Activated CD4-positive, alpha-beta T cell treated with anti-CD3 and anti-CD28 coated beads, Interleukin-2, amount 10 ng/mL, durations not matched to agents 24 days and 14 days (primary cell): ENCODE results near the gene NTSR1. TPM values are rescaled to one million over a fixed set of nuclear protein-coding genes. Genes with fewer than 3 reads are reported as not detected.

ENCODE experiments used
- DNase-seq: peaks from one replicate; pipeline ENCODE4 v3.0.0; 2022
- H3K27ac Mint-ChIP-seq: one replicate; pipeline ENCODE4 v1.8.0; 2022; ENCODE audit warnings: mild to moderate bottlenecking, mixed read lengths
- H3K27me3 Mint-ChIP-seq: one replicate; pipeline ENCODE4 v1.8.0; 2022; ENCODE audit warnings: mixed read lengths
- H3K36me3 Mint-ChIP-seq: one replicate; pipeline ENCODE4 v1.8.0; 2022; ENCODE audit warnings: low read depth, mild to moderate bottlenecking, mixed read lengths
- H3K4me1 Mint-ChIP-seq: one replicate; pipeline ENCODE4 v1.8.0; 2021; ENCODE audit warnings: mixed read lengths
- H3K4me3 Mint-ChIP-seq: one replicate; pipeline ENCODE4 v1.8.0; 2022; ENCODE audit warnings: mild to moderate bottlenecking, moderate library complexity, mixed read lengths
- H3K9me3 Mint-ChIP-seq: one replicate; pipeline ENCODE4 v1.8.0; 2021; ENCODE audit warnings: mixed read lengths
- intact Hi-C: fragments of 100-400 bp; cut with micrococcal nuclease; formaldehyde crosslinking; loops from one replicate; pipeline ENCODE4 v1.15.1; 2023
- total RNA-seq: library from RNA; stranded (reverse); gene quantifications from 2 replicates; pipeline ENCODE4 v1.2.3, GENCODE V29; 2022

Gene NTSR1
- total RNA-seq, 1 donor from 2014 or later, result not detected

GRCh38 chr20:62754991-62755356 lies 46.3 kb downstream of the NTSR1 start:
- Mint-ChIP-seq H3K4me1 (no peaks in the 10 kb centered on the region), H3K27ac (no peak overlapping the region), H3K36me3 (no peaks in the 10 kb centered on the region), H3K9me3 (no peaks in the 10 kb centered on the region), H3K4me3 (no peak overlapping the region), H3K27me3 (peaks cover 25% of the 10 kb centered on the region)
- no peak for DNase-seq
- intact Hi-C loops, result no loop called here

- DNase-seq, result no peak
- Mint-ChIP-seq H3K4me3 (no peak overlapping the region), H3K27ac (no peak overlapping the region), H3K36me3 (no peaks in the 10 kb centered on the region), H3K9me3 (no peaks in the 10 kb centered on the region), H3K4me1 (no peaks in the 10 kb centered on the region), H3K27me3 (peaks cover 22% of the 10 kb centered on the region)
- intact Hi-C loops, result no loop called here
These were observed 47.4 kb downstream of the NTSR1 start for GRCh38 chr20:62755817-62756724.

- no peaks in the 10 kb centered on the region for H3K9me3 Mint-ChIP-seq
- H3K27ac Mint-ChIP-seq, result no peak overlapping the region
- H3K36me3 Mint-ChIP-seq, result no peaks in the 10 kb centered on the region
- intact Hi-C loops, result no loop called here
- no peaks in the 10 kb centered on the region for H3K4me1 Mint-ChIP-seq
- peaks cover 17% of the 10 kb centered on the region for H3K27me3 Mint-ChIP-seq
- DNase-seq, result no peak
- H3K4me3 Mint-ChIP-seq, result no peak overlapping the region
These were observed 49.7 kb downstream of the NTSR1 start for GRCh38 chr20:62758226-62758912.

GRCh38 chr20:62759981-62760431 lies 51.4 kb downstream of the NTSR1 start:
- no peak for DNase-seq
- Mint-ChIP-seq H3K4me1 (no peaks in the 10 kb centered on the region), H3K4me3 (no peak overlapping the region), H3K27ac (no peak overlapping the region), H3K36me3 (no peaks in the 10 kb centered on the region), H3K9me3 (no peaks in the 10 kb centered on the region), H3K27me3 (peaks cover 16% of the 10 kb centered on the region)
- intact Hi-C loops, result no loop called here

- Mint-ChIP-seq H3K27me3 (peaks cover 16% of the 10 kb centered on the region), H3K9me3 (no peaks in the 10 kb centered on the region), H3K4me1 (no peaks in the 10 kb centered on the region), H3K36me3 (no peaks in the 10 kb centered on the region), H3K27ac (no peak overlapping the region), H3K4me3 (no peak overlapping the region)
- intact Hi-C loops, result no loop called here
- DNase-seq, result no peak
These were observed 51.8 kb downstream of the NTSR1 start for GRCh38 chr20:62760471-62760855.

- Mint-ChIP-seq H3K27ac (no peak overlapping the region), H3K4me3 (no peak overlapping the region), H3K9me3 (no peaks in the 10 kb centered on the region), H3K4me1 (no peaks in the 10 kb centered on the region), H3K36me3 (no peaks in the 10 kb centered on the region), H3K27me3 (peaks cover 12% of the 10 kb centered on the region)
- intact Hi-C loops, result no loop called here
- DNase-seq, result no peak
These were observed 52.5 kb downstream of the NTSR1 start for GRCh38 chr20:62760856-62761758.

GRCh38 chr20:62761759-62762131 lies 53.1 kb downstream of the NTSR1 start:
- Mint-ChIP-seq H3K36me3 (no peaks in the 10 kb centered on the region), H3K4me1 (no peaks in the 10 kb centered on the region), H3K27me3 (peaks cover 11% of the 10 kb centered on the region), H3K4me3 (no peak overlapping the region), H3K27ac (no peak overlapping the region), H3K9me3 (no peaks in the 10 kb centered on the region)
- intact Hi-C loops, result no loop called here
- DNase-seq, result no peak

GRCh38 chr20:62762376-62762775 lies 53.7 kb downstream of the NTSR1 start:
- no peaks in the 10 kb centered on the region for H3K9me3 Mint-ChIP-seq
- peaks cover 5% of the 10 kb centered on the region for H3K27me3 Mint-ChIP-seq
- intact Hi-C loops, result no loop called here
- H3K36me3 Mint-ChIP-seq, result no peaks in the 10 kb centered on the region
- no peaks in the 10 kb centered on the region for H3K4me1 Mint-ChIP-seq
- H3K4me3 Mint-ChIP-seq, result no peak overlapping the region
- H3K27ac Mint-ChIP-seq, result no peak overlapping the region
- no peak for DNase-seq

GRCh38 chr20:62762801-62763368 lies 54.2 kb downstream of the NTSR1 start:
- H3K27me3 Mint-ChIP-seq, result peaks cover 2% of the 10 kb centered on the region
- H3K27ac Mint-ChIP-seq, result no peak overlapping the region
- H3K4me3 Mint-ChIP-seq, result no peak overlapping the region
- no peaks in the 10 kb centered on the region for H3K9me3 Mint-ChIP-seq
- no peak for DNase-seq
- H3K36me3 Mint-ChIP-seq, result no peaks in the 10 kb centered on the region
- H3K4me1 Mint-ChIP-seq, result no peaks in the 10 kb centered on the region
- intact Hi-C loops, result no loop called here

- Mint-ChIP-seq H3K4me1 (no peaks in the 10 kb centered on the region), H3K9me3 (no peaks in the 10 kb centered on the region), H3K36me3 (no peaks in the 10 kb centered on the region), H3K27me3 (peaks cover 2% of the 10 kb centered on the region), H3K27ac (no peak overlapping the region), H3K4me3 (no peak overlapping the region)
- intact Hi-C loops, result no loop called here
- no peak for DNase-seq
These were observed 54.8 kb downstream of the NTSR1 start for GRCh38 chr20:62763404-62763803.

GRCh38 chr20:62764156-62764935 lies 55.7 kb downstream of the NTSR1 start:
- intact Hi-C loops, result no loop called here
- no peak overlapping the region for H3K4me3 Mint-ChIP-seq
- H3K9me3 Mint-ChIP-seq, result no peaks in the 10 kb centered on the region
- H3K36me3 Mint-ChIP-seq, result no peaks in the 10 kb centered on the region
- peaks cover 2% of the 10 kb centered on the region for H3K27me3 Mint-ChIP-seq
- DNase-seq, result no peak
- no peak overlapping the region for H3K27ac Mint-ChIP-seq
- H3K4me1 Mint-ChIP-seq, result no peaks in the 10 kb centered on the region

- no peaks in the 10 kb centered on the region for H3K4me1 Mint-ChIP-seq
- H3K9me3 Mint-ChIP-seq, result no peaks in the 10 kb centered on the region
- intact Hi-C loops, result no loop called here
- peaks cover 2% of the 10 kb centered on the region for H3K27me3 Mint-ChIP-seq
- no peak overlapping the region for H3K4me3 Mint-ChIP-seq
- no peaks in the 10 kb centered on the region for H3K36me3 Mint-ChIP-seq
- DNase-seq, result no peak
- H3K27ac Mint-ChIP-seq, result no peak overlapping the region
These were observed 56.4 kb downstream of the NTSR1 start for GRCh38 chr20:62765021-62765420.
